ENCODE data around the gene EFEMP1.

The EFEMP1 gene

DNA sequence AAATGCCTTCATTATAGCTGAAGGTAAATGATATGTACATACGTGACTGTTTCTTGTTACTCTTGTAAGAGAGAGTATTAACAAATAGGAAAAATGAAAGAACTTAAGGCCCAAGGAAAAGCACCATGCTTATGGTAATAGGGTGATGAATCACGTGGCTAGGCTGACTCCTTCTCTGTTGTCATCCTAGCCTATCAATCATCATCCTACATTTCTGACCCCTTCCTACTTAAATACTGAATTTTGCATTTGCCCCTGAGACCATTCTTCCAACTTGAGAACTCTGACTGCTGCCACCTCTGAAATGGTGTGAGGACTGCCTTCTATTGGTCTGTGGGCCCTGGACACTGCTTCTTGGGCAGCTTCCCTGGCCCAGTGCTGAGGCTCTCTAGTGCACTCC lies 28.9 kb downstream of the EFEMP1 start:
- DNase-seq = no peak

DNA sequence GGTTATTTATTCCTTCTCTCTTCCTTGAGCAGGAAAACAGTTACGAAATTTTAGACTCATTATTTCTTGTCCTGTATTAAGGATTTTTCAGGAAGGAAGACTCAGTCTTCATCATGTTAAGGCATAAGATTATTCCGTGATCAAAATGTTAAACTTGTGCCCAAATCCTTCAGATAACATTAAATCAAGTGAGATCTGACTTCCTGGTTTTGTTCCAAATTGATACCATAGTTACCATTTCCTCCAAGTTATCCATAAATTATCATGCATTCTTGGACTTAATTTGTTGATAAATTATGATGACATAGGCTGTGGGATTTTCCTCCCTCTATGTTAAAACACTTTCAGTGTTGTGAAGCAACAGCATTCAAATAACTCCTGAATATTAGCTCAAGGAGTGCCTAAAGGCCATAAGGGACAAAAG lies 31.9 kb downstream of the EFEMP1 start:
- no peak for DNase-seq

DNA sequence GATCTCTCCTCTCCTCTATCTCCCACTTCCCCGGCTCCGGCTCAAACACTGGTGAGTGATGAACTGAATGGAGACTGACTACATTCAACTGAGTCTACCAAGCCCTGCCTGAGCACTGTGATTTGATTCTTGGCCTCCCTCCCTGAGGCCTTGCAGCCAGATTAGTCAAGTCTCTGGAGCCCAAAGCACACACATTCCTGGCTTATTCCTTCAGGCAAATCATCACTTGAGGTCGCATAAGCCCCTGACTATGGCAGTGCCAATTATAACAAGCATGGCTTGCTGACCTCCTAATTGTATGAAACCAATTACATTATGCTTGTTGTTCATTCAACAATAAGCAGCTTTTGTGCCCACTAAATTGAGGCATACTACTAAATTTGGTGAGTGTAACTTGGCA lies 34.6 kb downstream of the EFEMP1 start:
- no peak for DNase-seq

DNA sequence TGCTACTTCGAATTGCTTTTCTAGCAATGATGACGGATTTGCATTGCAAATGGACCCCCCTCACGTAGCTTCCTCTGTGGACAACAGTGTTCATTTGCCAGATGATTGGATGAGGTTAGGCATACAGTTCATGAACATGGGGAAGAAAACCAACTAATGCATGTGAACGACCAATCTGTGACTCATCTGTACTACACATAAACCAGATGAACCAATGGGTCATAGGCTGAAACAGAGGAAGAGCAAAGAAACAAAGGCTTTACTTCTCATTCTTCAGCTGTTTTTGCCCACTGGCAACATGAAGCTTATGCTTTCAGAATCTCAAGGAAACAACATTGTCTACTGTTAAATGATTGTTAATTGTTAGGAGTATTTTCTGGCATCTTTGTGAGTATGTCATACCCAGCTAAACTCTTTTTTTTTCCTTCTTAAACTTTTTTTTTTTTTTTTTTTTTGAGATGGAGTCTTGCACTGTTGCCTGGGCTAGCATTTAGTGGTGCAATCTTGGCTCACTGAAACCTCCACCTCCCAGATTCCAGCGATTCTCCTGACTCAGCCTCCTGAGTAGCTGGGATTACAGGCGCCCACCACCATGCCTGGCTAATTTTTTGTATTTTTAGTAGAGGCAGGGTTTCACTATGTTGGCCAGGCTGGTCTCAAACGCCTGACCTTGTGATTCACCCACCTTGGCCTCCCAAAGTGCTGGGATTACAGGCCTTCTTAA lies 35.5 kb downstream of the EFEMP1 start:
- DNase-seq = no peak

- no peak for DNase-seq
Observed at GRCh38 chr2:55887351-55887750, 36.2 kb downstream of the EFEMP1 start.

DNA sequence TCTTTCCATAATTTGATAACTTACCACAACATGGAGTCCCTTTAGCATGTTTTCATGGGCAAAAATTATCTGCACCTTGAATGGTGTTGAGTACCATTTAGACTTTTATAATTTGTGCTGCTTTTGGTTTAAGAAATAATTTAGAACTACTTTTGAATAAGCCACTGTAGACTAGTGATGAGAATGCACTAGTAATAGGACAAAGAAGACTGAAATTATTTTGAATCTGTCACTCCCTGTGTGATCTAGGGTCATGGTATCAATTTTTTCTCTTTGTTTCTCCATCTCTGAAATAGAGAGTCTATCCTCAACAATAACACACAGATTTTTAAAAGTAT lies 37.7 kb downstream of the EFEMP1 start:
- DNase-seq = no peak

DNA sequence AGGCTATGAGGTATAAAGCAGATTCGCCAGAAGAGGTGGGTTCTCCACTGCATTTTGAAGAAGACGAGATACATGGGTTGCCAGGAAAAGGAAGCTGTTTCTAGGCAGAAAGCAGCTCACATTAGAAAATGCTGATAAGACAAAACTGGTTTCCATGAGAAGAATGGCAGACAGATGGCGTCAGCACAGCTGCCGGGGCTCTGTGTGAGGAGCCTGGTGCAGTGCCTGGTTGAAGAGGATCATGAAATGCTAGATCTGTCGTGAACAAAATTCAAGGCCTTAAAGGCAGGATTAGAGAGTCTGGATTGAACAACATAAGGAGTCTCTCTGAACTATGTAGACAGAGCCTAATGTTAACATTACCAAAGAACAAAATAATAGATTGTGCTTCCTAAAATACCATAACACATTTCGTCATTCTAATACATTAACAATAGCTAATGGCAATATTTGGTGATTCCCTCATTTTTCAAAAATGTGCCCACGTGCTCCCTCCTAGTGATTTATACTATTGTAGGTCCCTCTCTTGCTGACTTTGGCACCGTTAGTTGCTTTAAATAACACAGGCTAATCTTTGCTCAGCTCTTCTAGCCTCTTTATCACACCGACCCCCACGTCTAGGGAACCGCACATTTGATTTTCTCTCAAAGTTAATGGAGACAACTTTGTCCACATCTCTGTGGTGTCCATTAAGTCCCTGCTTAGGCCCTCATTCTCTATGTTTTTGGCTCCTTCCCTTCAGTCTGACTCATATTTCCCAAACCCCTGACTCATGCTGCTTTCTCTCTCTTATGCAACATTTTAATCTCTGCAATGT lies 38.2 kb downstream of the EFEMP1 start:
- no peak for DNase-seq

DNA sequence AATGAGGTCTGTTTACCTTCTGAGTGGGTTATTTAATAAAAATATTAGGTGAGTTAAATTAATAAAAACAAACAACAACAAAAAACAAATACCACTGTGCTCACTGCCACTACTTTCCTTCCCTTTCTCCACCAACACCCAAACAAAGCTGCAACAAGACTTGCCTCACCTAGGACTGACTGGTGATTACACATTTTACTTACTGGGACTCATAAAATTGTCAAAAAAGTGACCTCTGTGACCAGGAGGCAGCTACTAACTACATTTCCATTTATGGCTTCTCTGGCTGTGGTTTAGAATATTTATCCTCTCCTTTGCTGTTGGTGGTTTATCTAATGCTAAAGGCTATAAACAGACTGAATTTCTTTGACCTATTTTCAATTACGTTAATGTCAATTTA lies 39.8 kb downstream of the EFEMP1 start:
- no peak for DNase-seq

DNA sequence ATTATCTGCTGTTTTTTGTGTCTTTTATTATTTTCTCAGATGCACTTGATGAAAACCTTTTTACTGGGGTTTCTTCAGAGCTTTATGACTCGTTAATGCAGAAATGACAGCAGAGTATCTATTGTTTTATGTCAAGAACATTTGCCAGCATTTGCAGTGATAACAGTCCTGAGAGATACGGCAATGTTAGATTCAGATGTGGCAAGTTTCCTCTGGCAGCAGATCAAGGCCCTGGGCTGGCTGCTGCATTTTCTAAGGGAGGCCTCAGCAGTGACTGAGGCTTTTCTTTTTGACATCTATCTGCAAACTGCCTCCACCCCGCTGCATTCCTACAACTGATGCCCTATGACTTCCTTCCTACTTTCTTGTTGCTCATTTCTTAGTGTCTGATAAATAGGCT lies 40.2 kb downstream of the EFEMP1 start:
- DNase-seq = no peak

- DNase-seq = no peak
Observed at GRCh38 chr2:55882954-55883353, 40.6 kb downstream of the EFEMP1 start.

DNA sequence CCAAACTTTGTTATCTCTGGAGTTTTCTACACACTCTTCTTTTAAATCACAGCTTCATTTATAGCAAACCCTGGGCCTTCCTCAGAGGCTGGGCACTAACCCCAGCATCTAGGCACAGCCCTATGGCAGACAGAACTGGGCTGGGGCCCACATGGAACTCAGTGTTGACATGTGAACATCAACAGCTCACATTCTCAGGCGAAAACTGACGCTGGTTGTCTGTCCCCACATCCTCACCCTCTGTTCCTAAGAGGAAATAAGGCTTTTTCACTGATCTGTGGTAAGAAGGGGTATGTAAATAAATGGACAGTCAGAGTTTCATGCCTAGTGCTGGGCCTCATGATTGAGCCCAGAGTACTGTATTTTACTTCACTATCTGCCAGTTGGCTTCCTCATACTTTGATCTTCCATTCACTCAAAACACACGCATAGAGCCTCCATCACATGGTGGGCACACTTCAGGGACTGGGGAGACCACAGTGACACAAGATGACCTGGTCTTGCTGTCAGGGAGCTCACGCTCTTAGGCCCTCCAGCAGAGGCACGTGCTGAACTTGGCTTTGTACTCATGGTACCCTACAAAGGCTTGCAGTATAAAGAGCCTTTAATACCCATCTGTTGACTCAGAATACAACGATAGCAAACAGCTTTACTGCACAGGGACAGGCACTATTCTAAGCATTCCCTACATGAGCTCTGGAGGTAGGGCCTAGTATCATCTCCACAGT lies 43.0 kb downstream of the EFEMP1 start:
- no peak for DNase-seq

DNA sequence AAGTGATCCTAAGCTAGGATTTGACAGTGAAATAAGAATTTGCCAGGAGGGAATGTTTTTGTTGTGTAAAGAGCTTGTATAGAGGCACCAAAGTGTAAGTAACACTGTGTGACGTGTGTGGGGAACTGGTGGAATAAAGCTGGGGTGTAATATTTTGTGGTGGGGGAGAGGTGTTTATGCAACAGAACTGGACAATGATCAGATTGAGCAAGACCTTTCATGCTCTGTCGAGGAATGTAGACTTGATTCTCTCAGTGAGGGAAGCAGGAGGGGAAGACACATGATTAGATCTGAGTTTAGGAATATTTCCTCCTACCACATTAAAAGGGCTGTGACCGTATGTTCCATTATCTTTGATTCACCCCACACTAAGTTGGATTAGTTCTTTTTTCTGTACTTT lies 43.6 kb downstream of the EFEMP1 start:
- no peak for DNase-seq

GRCh38 chr2:55877087-55877436 lies 46.5 kb downstream of the EFEMP1 start:
- DNase-seq = no peak

GRCh38 chr2:55876429-55877086 lies 47.0 kb downstream of the EFEMP1 start:
- DNase-seq = no peak

DNA sequence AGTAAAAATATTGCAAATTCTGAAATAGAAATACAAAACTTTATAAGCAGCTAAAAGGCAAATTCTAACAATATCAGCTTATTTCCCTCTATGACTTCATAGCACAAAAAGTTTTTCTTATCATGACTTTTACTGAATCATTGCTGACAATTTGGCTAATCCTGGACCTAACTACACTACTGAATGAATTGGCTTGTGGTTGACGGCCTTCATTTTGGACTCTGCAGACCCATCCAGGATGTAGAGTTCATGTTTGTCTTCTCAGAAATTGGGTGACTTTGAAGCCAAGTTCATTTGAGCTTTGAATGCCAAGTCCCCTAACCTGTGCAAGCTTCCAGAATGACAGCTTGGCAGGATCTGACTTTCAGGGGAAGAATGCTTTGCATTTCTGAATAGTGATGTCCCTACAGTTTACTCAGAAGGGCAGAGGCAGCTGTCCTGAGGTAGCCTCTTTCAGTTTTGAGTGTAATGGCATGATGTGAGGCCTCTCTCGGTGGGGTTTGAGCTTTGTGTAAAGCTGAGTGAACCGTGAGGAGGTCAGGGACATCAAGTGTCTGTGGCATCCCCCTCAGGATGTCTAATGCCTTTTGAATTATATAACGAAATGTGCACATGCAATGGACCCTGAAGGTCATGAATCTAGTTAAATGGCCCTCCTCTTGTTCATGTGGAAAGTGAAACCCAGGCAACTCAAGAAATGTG lies 48.0 kb downstream of the EFEMP1 start:
- no peak for DNase-seq

- DNase-seq = no peak
Observed at GRCh38 chr2:55874338-55874737, 49.2 kb downstream of the EFEMP1 start.

- DNase-seq = no peak
Observed at GRCh38 chr2:55871637-55872036, 51.9 kb downstream of the EFEMP1 start.

DNA sequence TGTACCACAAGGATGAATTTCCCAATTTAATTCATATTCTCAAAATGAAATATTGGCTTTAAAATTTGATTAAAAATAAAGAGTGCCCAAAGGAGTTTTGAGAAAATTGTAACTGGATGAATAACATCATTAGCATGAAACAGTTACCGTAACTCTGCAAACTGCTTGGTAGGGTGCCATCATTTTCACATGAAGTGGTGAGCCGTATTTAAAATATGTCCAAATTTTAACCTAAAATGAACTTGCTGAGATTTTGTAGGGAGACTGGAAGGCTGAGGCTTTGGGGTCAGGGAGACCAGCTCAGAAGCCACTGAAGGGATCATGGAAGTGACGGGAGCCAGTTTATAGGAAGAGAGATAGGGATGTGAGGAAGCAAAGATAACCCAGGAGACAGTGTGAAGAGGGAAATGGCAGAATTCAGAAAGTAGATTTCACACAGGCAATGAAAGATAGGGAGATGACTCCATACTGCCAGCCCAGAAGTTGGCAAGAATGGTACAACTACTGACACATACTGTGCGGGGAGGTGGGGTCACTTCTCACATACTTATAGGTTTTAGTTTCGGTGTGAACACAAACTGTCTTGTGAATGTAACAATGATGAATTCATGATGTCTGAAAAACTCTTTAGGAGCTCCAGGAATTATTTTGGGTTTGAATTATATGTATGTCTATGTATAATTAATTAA lies 53.8 kb downstream of the EFEMP1 start:
- no peak for DNase-seq

- DNase-seq = no peak
Observed at GRCh38 chr2:55865096-55865835, 58.3 kb downstream of the EFEMP1 start.

DNA sequence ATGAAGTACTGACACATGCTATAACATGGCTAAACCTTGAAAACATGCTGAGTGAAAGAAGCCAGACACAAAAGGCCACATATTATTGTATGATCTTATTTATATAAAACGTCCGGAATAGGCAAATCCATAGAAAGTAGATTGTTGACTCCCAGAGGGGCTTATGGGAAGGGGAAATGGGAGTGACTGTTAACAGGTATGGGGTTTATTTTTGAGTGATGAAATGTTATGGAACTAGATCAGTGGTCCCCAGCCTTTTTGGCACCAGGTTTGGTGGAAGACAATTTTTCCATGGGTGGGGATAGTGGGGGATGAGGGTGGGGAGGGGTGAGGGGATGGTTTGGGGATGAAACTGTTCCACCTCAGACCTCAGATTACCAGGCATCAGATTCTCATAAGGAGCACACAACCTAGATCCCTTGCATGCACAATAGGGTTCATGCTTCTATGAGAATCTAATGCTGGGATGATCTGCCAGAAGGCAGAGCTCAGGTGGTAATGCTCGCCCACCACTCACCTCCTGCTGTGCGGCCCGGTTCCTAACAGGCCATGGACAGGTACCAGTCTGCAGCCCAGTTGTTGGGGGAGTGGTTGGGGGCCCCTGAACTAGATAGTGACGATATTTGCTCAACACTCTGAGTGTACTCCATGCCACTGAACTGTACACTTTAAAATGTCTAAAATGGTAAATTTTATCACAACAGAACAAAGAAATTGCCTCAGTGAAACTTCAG lies 59.1 kb downstream of the EFEMP1 start:
- no peak for DNase-seq

All from T-helper 2 cell (primary cell).